Measurements from ENCODE around the gene AP1B1. TPM values are rescaled to one million over a fixed set of nuclear protein-coding genes. Genes with fewer than 3 reads are reported as not detected.
A peak's percentile ranks its signal among the peaks of the same experiment; 100 is the strongest.

AP1B1 gene
- total RNA-seq, 2 experiments from 2014 or later, result 70.2 to 71.4 TPM

- Mint-ChIP-seq H3K4me3 (no peak overlapping the region), H3K4me1 (peaks cover 20% of the 10 kb centered on the region), H3K27ac (no peak overlapping the region), H3K27me3 (peaks cover 4% of the 10 kb centered on the region), H3K36me3 (ENCODE audit: low read depth) (peaks cover 31% of the 10 kb centered on the region), H3K9me3 (no peaks in the 10 kb centered on the region)
- DNase-seq, result no peak
- ChIA-PET POLR2A (interaction anchor here (1.0 to 2.4 kb wide), 6 partner anchors 9 to 36 kb away, joined by 3 to 7 read pairs (median 4); no protein-coding TSS in a partner anchor), CTCF (interaction anchor here (1.1 to 1.9 kb wide), 4 partner anchors 8 to 14 kb away, joined by 3 to 6 read pairs (median 5); no protein-coding TSS in a partner anchor)
Measured at GRCh38 chr22:29302681-29303465, 85.5 kb downstream of the AP1B1 start.

- ChIA-PET POLR2A (interaction anchor here (0.6 to 2.4 kb wide), 4 partner anchors 11 to 24 kb away, joined by 3 to 7 read pairs (median 4); no protein-coding TSS in a partner anchor), CTCF (interaction anchor here (1.5 kb wide), 1 partner anchor 15 kb away, joined by 3 read pairs; no protein-coding TSS in a partner anchor)
- Mint-ChIP-seq H3K36me3 (ENCODE audit: low read depth) (peaks cover 33% of the 10 kb centered on the region), H3K27me3 (peaks cover 4% of the 10 kb centered on the region), H3K9me3 (no peaks in the 10 kb centered on the region), H3K27ac (no peak overlapping the region), H3K4me1 (peaks cover 15% of the 10 kb centered on the region), H3K4me3 (no peak overlapping the region)
- no peak for DNase-seq
Measured at GRCh38 chr22:29302402-29302680, 86.0 kb downstream of the AP1B1 start.

- Mint-ChIP-seq H3K4me3 (no peak overlapping the region), H3K27ac (peak overlapping the region; percentile 44), H3K9me3 (no peaks in the 10 kb centered on the region), H3K27me3 (peaks cover 4% of the 10 kb centered on the region), H3K4me1 (peaks cover 14% of the 10 kb centered on the region), H3K36me3 (ENCODE audit: low read depth) (peaks cover 37% of the 10 kb centered on the region)
- DNase-seq, result no peak
- CTCF ChIA-PET, result no interaction called here
- POLR2A ChIA-PET, result interaction anchor here (0.6 to 2.4 kb wide), 11 partner anchors 11 to 57 kb away, joined by 3 to 7 read pairs (median 4); partner anchors contain the start of gene EWSR1
Measured at GRCh38 chr22:29301716-29302401, 86.5 kb downstream of the AP1B1 start.

GRCh38 chr22:29300807-29301601 lies 87.4 kb downstream of the AP1B1 start:
- peaks cover 42% of the 10 kb centered on the region for H3K36me3 Mint-ChIP-seq (ENCODE audit: low read depth)
- ChIA-PET CTCF (no interaction called here), POLR2A (interaction anchor here (1.1 to 1.7 kb wide), 9 partner anchors 10 to 58 kb away, joined by 3 to 5 read pairs (median 4); partner anchors contain the start of gene EWSR1)
- peaks cover 8% of the 10 kb centered on the region for H3K4me1 Mint-ChIP-seq
- peak overlapping the region; percentile 61 for H3K27ac Mint-ChIP-seq
- no peak overlapping the region for H3K4me3 Mint-ChIP-seq
- no peak for DNase-seq
- peaks cover 4% of the 10 kb centered on the region for H3K27me3 Mint-ChIP-seq
- H3K9me3 Mint-ChIP-seq, result no peaks in the 10 kb centered on the region

GRCh38 chr22:29300467-29300806 lies 87.9 kb downstream of the AP1B1 start:
- no peak overlapping the region for H3K4me3 Mint-ChIP-seq
- ChIA-PET POLR2A (interaction anchor here (1.1 to 1.6 kb wide), 4 partner anchors 14 to 58 kb away, joined by 3 to 5 read pairs (median 4); no protein-coding TSS in a partner anchor), CTCF (no interaction called here)

GRCh38 chr22:29299136-29299900 lies 89.1 kb downstream of the AP1B1 start:
- Mint-ChIP-seq H3K27me3 (no peaks in the 10 kb centered on the region), H3K27ac (peak overlapping the region; percentile 31), H3K4me3 (no peak overlapping the region), H3K9me3 (no peaks in the 10 kb centered on the region), H3K36me3 (ENCODE audit: low read depth) (peaks cover 55% of the 10 kb centered on the region), H3K4me1 (peaks cover 4% of the 10 kb centered on the region)
- CTCF ChIA-PET, result no interaction called here
- DNase-seq, result no peak
- POLR2A ChIA-PET, result no interaction called here

More at GRCh38 chr22:29300467-29300806, 87.9 kb downstream of the AP1B1 start:
- no peak for DNase-seq
- no peak overlapping the region for H3K27ac Mint-ChIP-seq
- H3K36me3 Mint-ChIP-seq (ENCODE audit: low read depth), result peaks cover 48% of the 10 kb centered on the region
- peaks cover 2% of the 10 kb centered on the region for H3K27me3 Mint-ChIP-seq
- H3K9me3 Mint-ChIP-seq, result no peaks in the 10 kb centered on the region
- peaks cover 6% of the 10 kb centered on the region for H3K4me1 Mint-ChIP-seq

GRCh38 chr22:29298641-29299040 lies 89.7 kb downstream of the AP1B1 start:
- H3K27me3 Mint-ChIP-seq, result no peaks in the 10 kb centered on the region
- H3K36me3 Mint-ChIP-seq (ENCODE audit: low read depth), result peaks cover 61% of the 10 kb centered on the region

GRCh38 chr22:29292379-29292778 lies 96.0 kb downstream of the AP1B1 start:
- CTCF ChIA-PET, result no interaction called here
- Mint-ChIP-seq H3K36me3 (ENCODE audit: low read depth) (peaks cover 82% of the 10 kb centered on the region), H3K27me3 (no peaks in the 10 kb centered on the region), H3K9me3 (no peaks in the 10 kb centered on the region), H3K4me1 (peaks cover 7% of the 10 kb centered on the region), H3K27ac (no peak overlapping the region), H3K4me3 (no peak overlapping the region)
- POLR2A ChIA-PET, result interaction anchor here (1.2 kb wide), 1 partner anchor 11 kb away, joined by 3 read pairs; no protein-coding TSS in a partner anchor
- no peak for DNase-seq

More at GRCh38 chr22:29298641-29299040, 89.7 kb downstream of the AP1B1 start:
- Mint-ChIP-seq H3K27ac (no peak overlapping the region), H3K4me3 (no peak overlapping the region), H3K9me3 (no peaks in the 10 kb centered on the region), H3K4me1 (peaks cover 4% of the 10 kb centered on the region)
- CTCF ChIA-PET, result no interaction called here
- DNase-seq, result no peak
- POLR2A ChIA-PET, result no interaction called here

- CTCF ChIA-PET, result no interaction called here
- POLR2A ChIA-PET, result interaction anchor here (1.0 to 1.2 kb wide), 3 partner anchors 10 to 18 kb away, joined by 3 read pairs; no protein-coding TSS in a partner anchor
- no peak overlapping the region for H3K4me3 Mint-ChIP-seq
- H3K27ac Mint-ChIP-seq, result no peak overlapping the region
- peaks cover 9% of the 10 kb centered on the region for H3K4me1 Mint-ChIP-seq
- peaks cover 85% of the 10 kb centered on the region for H3K36me3 Mint-ChIP-seq (ENCODE audit: low read depth)
- H3K9me3 Mint-ChIP-seq, result no peaks in the 10 kb centered on the region
- no peaks in the 10 kb centered on the region for H3K27me3 Mint-ChIP-seq
- DNase-seq, result no peak
Measured at GRCh38 chr22:29291215-29291614, 97.2 kb downstream of the AP1B1 start.

GRCh38 chr22:29290061-29290460 lies 98.3 kb downstream of the AP1B1 start:
- Mint-ChIP-seq H3K4me1 (peaks cover 9% of the 10 kb centered on the region), H3K27me3 (no peaks in the 10 kb centered on the region), H3K9me3 (no peaks in the 10 kb centered on the region), H3K27ac (no peak overlapping the region), H3K4me3 (no peak overlapping the region), H3K36me3 (ENCODE audit: low read depth) (peaks cover 86% of the 10 kb centered on the region)
- CTCF ChIA-PET, result no interaction called here
- DNase-seq, result no peak
- POLR2A ChIA-PET, result interaction anchor here (1.0 to 1.2 kb wide), 3 partner anchors 11 to 17 kb away, joined by 3 read pairs; no protein-coding TSS in a partner anchor

GRCh38 chr22:29288837-29289236 lies 99.5 kb downstream of the AP1B1 start:
- POLR2A ChIA-PET, result interaction anchor here (2.4 to 3.9 kb wide), 2 partner anchors 15 to 18 kb away, joined by 6 to 28 read pairs; partner anchors contain the start of gene EWSR1
- Mint-ChIP-seq H3K4me1 (peaks cover 12% of the 10 kb centered on the region), H3K27ac (no peak overlapping the region), H3K4me3 (no peak overlapping the region), H3K27me3 (no peaks in the 10 kb centered on the region), H3K9me3 (no peaks in the 10 kb centered on the region), H3K36me3 (ENCODE audit: low read depth) (peaks cover 83% of the 10 kb centered on the region)
- no peak for DNase-seq
- CTCF ChIA-PET, result interaction anchor here (1.7 kb wide), 1 partner anchor 25 kb away, joined by 5 read pairs; no protein-coding TSS in a partner anchor

GRCh38 chr22:29284196-29284595 lies 104.2 kb downstream of the AP1B1 start:
- Mint-ChIP-seq H3K36me3 (ENCODE audit: low read depth) (peaks cover 77% of the 10 kb centered on the region), H3K27me3 (no peaks in the 10 kb centered on the region), H3K4me1 (peaks cover 12% of the 10 kb centered on the region), H3K27ac (no peak overlapping the region), H3K4me3 (no peak overlapping the region), H3K9me3 (no peaks in the 10 kb centered on the region)
- POLR2A ChIA-PET, result interaction anchor here (1.1 to 1.3 kb wide), 2 partner anchors 10 to 14 kb away, joined by 3 to 4 read pairs; no protein-coding TSS in a partner anchor
- CTCF ChIA-PET, result no interaction called here
- DNase-seq, result no peak
